GM19035 (cell line): Measurements from ENCODE around the gene CENPQ.
A peak's percentile ranks its signal among the peaks of the same experiment; 100 is the strongest.
"Not testable (repeated sequence)": the region's sequence is repeated elsewhere in the genome, so short reads cannot be mapped to it uniquely, and the experiment has no call there.

Source experiments
- ATAC-seq: cut with Tn5 transposase; IDR thresholded peaks from one replicate; pipeline ENCODE4 v1.9.1; 2021; ENCODE audit not compliant: unreplicated experiment

CENPQ gene

GRCh38 chr6:49462927-49463611, at the start of gene CENPQ, which contains the start of gene MMUT:
CENPQ (plus strand) TSS chr6:49463370; CDS start chr6:49470177, 6,807 bp downstream.
MMUT (minus strand) TSS chr6:49463253; CDS start chr6:49459466, 3,787 bp downstream.
- peak; percentile 99 for ATAC-seq

GRCh38 chr6:49415358-49415757, 47.8 kb upstream of the CENPQ start:
- no peak for ATAC-seq

- no peak for ATAC-seq
Measured at GRCh38 chr6:49416195-49416594, 47.0 kb upstream of the CENPQ start.

- ATAC-seq, result no peak
Measured at GRCh38 chr6:49423817-49424216, 39.4 kb upstream of the CENPQ start.

- no peak for ATAC-seq
Measured at GRCh38 chr6:49430187-49430586, 33.0 kb upstream of the CENPQ start.

GRCh38 chr6:49430866-49431265, 32.3 kb upstream of the CENPQ start:
- ATAC-seq, result no peak

GRCh38 chr6:49453221-49453620, 9.9 kb upstream of the CENPQ start:
- ATAC-seq, result no peak

- ATAC-seq, result peak; percentile 63
Measured at GRCh38 chr6:49454787-49455709, 8.1 kb upstream of the CENPQ start.

GRCh38 chr6:49457771-49458170, 5.4 kb upstream of the CENPQ start:
- ATAC-seq, result no peak

GRCh38 chr6:49462071-49462470, 1.1 kb upstream of the CENPQ start:
- ATAC-seq, result no peak

- peak; percentile 26 for ATAC-seq
Measured at GRCh38 chr6:49462599-49462926, 607 bp upstream of the CENPQ start.

- ATAC-seq, result peak; percentile 5
Measured at GRCh38 chr6:49463612-49463967, 420 bp downstream of the CENPQ start.

- ATAC-seq, result no peak
Measured at GRCh38 chr6:49464691-49465090, 1.5 kb downstream of the CENPQ start.

GRCh38 chr6:49468042-49468441, 4.9 kb downstream of the CENPQ start:
- ATAC-seq, result no peak

- not testable (repeated sequence) for ATAC-seq
Measured at GRCh38 chr6:49476564-49476963, 13.4 kb downstream of the CENPQ start.

GRCh38 chr6:49479308-49479970, 16.3 kb downstream of the CENPQ start:
- ATAC-seq, result no peak

GRCh38 chr6:49481846-49482245, 18.7 kb downstream of the CENPQ start:
- ATAC-seq, result not testable (repeated sequence)

- not testable (repeated sequence) for ATAC-seq
Measured at GRCh38 chr6:49483380-49483779, 20.2 kb downstream of the CENPQ start.

GRCh38 chr6:49490633-49491032, 27.5 kb downstream of the CENPQ start:
- no peak for ATAC-seq

GRCh38 chr6:49497304-49497703, 34.1 kb downstream of the CENPQ start:
- no peak for ATAC-seq

- no peak for ATAC-seq
Measured at GRCh38 chr6:49499126-49499525, 36.0 kb downstream of the CENPQ start.

GRCh38 chr6:49499623-49500022, 36.5 kb downstream of the CENPQ start, which contains the start of gene GLYATL3:
GLYATL3 (plus strand) TSS chr6:49499923; CDS start chr6:49511991, 12,068 bp downstream.
- ATAC-seq, result no peak
